ENCODE results near the gene AHRR. TPM values are rescaled to one million over a fixed set of nuclear protein-coding genes. Genes with fewer than 3 reads are reported as not detected.

The AHRR gene
- total RNA-seq, 1 donor from 2014 or later = 2.6 TPM

GRCh38 chr5:416636-416960 is 95.1 kb downstream of the AHRR start:
- Histone ChIP-seq H3K27me3 (ENCODE audit: control insufficient read depth, insufficient read depth, low read length) (peaks cover 2% of the 10 kb centered on the region), H3K4me3 (ENCODE audit: low read depth, low read length) (no peak overlapping the region), H3K36me3 (ENCODE audit: control insufficient read depth, insufficient read depth, low read length) (no peaks in the 10 kb centered on the region)
- DNase-seq (ENCODE audit: low read depth) = no peak
- TF ChIP-seq CTCF (IDR thresholded peaks at IDR 0.05; ENCODE audit: insufficient read depth, low read length, poor library complexity, severe bottlenecking) = no peak

GRCh38 chr5:417301-418161 is 96.0 kb downstream of the AHRR start:
- TF ChIP-seq CTCF (IDR thresholded peaks at IDR 0.05; ENCODE audit: insufficient read depth, low read length, poor library complexity, severe bottlenecking) = no peak
- Histone ChIP-seq H3K36me3 (ENCODE audit: control insufficient read depth, insufficient read depth, low read length) (no peaks in the 10 kb centered on the region), H3K4me3 (ENCODE audit: low read depth, low read length) (no peak overlapping the region), H3K27me3 (ENCODE audit: control insufficient read depth, insufficient read depth, low read length) (peaks cover 2% of the 10 kb centered on the region)
- no peak for DNase-seq (ENCODE audit: low read depth)

- Histone ChIP-seq H3K36me3 (ENCODE audit: control insufficient read depth, insufficient read depth, low read length) (no peaks in the 10 kb centered on the region), H3K27me3 (ENCODE audit: control insufficient read depth, insufficient read depth, low read length) (peaks cover 2% of the 10 kb centered on the region), H3K4me3 (ENCODE audit: low read depth, low read length) (no peak overlapping the region)
- TF ChIP-seq CTCF (IDR thresholded peaks at IDR 0.05; ENCODE audit: insufficient read depth, low read length, poor library complexity, severe bottlenecking) = no peak
- no peak for DNase-seq (ENCODE audit: low read depth)
Measured at GRCh38 chr5:418162-419121, 96.9 kb downstream of the AHRR start.

GRCh38 chr5:419970-420369 is 98.5 kb downstream of the AHRR start:
- Histone ChIP-seq H3K27me3 (ENCODE audit: control insufficient read depth, insufficient read depth, low read length) (peaks cover 2% of the 10 kb centered on the region), H3K36me3 (ENCODE audit: control insufficient read depth, insufficient read depth, low read length) (no peaks in the 10 kb centered on the region), H3K4me3 (ENCODE audit: low read depth, low read length) (no peak overlapping the region)
- DNase-seq (ENCODE audit: low read depth) = no peak
- TF ChIP-seq CTCF (IDR thresholded peaks at IDR 0.05; ENCODE audit: insufficient read depth, low read length, poor library complexity, severe bottlenecking) = no peak

- no peak overlapping the region for H3K4me3 ChIP-seq (ENCODE audit: low read depth, low read length)
- H3K36me3 ChIP-seq (ENCODE audit: control insufficient read depth, insufficient read depth, low read length) = no peaks in the 10 kb centered on the region
- no peak for DNase-seq (ENCODE audit: low read depth)
- peaks cover 2% of the 10 kb centered on the region for H3K27me3 ChIP-seq (ENCODE audit: control insufficient read depth, insufficient read depth, low read length)
- TF ChIP-seq CTCF (IDR thresholded peaks at IDR 0.05; ENCODE audit: insufficient read depth, low read length, poor library complexity, severe bottlenecking) = no peak
Measured at GRCh38 chr5:420632-421286, 99.2 kb downstream of the AHRR start.
